ENCODE measurements around the gene STX1A. TPM values are rescaled to one million over a fixed set of nuclear protein-coding genes. Genes with fewer than 3 reads are reported as not detected.
"Not testable (repeated sequence)": the region's sequence is repeated elsewhere in the genome, so short reads cannot be mapped to it uniquely, and the experiment has no call there.

The STX1A gene
- polyA plus RNA-seq, 6 donors from 2014 or later, result 0.35 to 2.3 (median 0.84) TPM

GRCh38 chr7:73715648-73716317, 3.7 kb downstream of the STX1A start:
- peaks cover 23 to 77% (median 57%) of the 10 kb centered on the region in 3 donors for H3K27me3 Mint-ChIP-seq
- no peak overlapping the region for H3K4me3 Mint-ChIP-seq
- peaks cover 12 to 24% (median 21%) of the 10 kb centered on the region in 3 donors for H3K4me1 Mint-ChIP-seq
- no peak for DNase-seq
- H3K36me3 Mint-ChIP-seq, result no peaks in the 10 kb centered on the region
- H3K9me3 Mint-ChIP-seq, result no peaks in the 10 kb centered on the region
- H3K27ac Mint-ChIP-seq, result no peak overlapping the region
- no peak for ATAC-seq (ENCODE audit: low read depth in 2 of 2)

DNA sequence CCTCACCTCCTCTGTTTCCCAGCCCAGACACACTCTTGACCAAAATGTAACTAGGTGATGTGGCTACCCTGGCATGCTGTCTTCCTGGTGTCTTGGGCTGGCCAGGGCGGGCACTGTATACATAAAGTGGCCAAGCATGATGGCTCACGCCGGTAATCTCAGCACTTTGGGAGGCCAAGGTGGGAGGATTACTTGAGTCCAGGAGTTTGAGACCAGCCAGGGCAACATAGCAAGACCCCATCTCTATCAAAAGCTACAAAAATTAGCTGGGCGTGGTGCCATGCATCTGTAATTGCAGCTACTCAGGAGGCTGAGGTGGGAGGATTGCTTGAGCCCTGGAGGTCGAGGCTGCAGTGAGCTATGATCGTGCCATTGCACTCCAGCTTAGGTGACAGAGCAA, 6.2 kb downstream of the STX1A start:
- not testable (repeated sequence) for H3K9me3 Mint-ChIP-seq; H3K27ac Mint-ChIP-seq; DNase-seq; ATAC-seq (ENCODE audit: low read depth in 2 of 2); H3K36me3 Mint-ChIP-seq; H3K4me3 Mint-ChIP-seq
- Mint-ChIP-seq H3K4me1 (peaks cover 9 to 16% (median 9%) of the 10 kb centered on the region in 3 donors), H3K27me3 (peaks cover 23 to 69% (median 49%) of the 10 kb centered on the region in 3 donors)

GRCh38 chr7:73712773-73713172, 6.7 kb downstream of the STX1A start:
- H3K36me3 Mint-ChIP-seq, result no peaks in the 10 kb centered on the region
- H3K9me3 Mint-ChIP-seq, result no peaks in the 10 kb centered on the region
- no peak overlapping the region for H3K4me3 Mint-ChIP-seq
- DNase-seq (no peak), ATAC-seq (ENCODE audit: low read depth in 2 of 2) (no peak)
- peaks cover 18 to 63% (median 43%) of the 10 kb centered on the region in 3 donors for H3K27me3 Mint-ChIP-seq
- H3K27ac Mint-ChIP-seq, result peak overlapping the region in 1 of 6 donors; percentile 69
- peaks cover 3 to 11% (median 5%) of the 10 kb centered on the region in 3 donors for H3K4me1 Mint-ChIP-seq

- H3K4me3 Mint-ChIP-seq, result peak overlapping the region in 1 of 8 donors; percentile 27
- H3K27ac Mint-ChIP-seq, result no peak overlapping the region
- H3K27me3 Mint-ChIP-seq, result peaks cover 10 to 48% (median 31%) of the 10 kb centered on the region in 3 donors
- ATAC-seq (ENCODE audit: low read depth in 2 of 2) (no peak), DNase-seq (no peak)
- no peaks in the 10 kb centered on the region for H3K9me3 Mint-ChIP-seq
- H3K4me1 Mint-ChIP-seq, result peaks cover 8 to 20% (median 19%) of the 10 kb centered on the region in 3 donors
- H3K36me3 Mint-ChIP-seq, result no peaks in the 10 kb centered on the region
These were observed 10.4 kb downstream of the STX1A start for GRCh38 chr7:73708961-73709549.

DNA sequence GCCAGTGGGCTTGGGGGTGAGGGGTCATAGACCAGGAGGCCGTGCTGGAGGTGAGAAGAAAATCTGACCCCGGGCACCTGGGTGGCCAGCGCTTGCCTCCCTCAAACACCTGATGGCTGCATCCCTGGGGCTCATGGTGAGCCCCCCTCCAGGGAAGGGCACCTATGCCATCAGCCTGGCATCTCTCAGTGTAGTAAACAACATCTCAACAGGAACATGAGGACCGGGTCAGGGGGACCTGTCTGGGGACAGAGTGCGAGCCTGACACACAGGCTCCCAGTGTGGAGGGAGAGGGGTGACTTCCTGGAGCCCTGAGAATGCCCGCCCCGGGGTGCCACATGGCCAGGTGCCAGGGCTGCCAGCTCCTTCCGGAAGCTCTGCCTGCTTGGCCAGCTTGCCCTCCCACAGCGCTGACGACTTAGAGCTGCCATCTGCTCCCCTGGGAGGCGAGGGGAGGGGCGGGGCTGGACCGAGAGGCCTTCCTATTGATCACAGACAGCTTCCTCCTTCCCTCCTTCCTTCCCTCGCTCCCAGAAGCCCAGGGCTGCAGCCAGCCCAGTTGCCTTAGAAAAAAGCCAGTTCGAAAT, 12.3 kb downstream of the STX1A start:
- Mint-ChIP-seq H3K4me1 (peaks cover 10 to 28% (median 26%) of the 10 kb centered on the region in 3 donors), H3K27me3 (peaks cover 9 to 41% (median 26%) of the 10 kb centered on the region in 3 donors), H3K4me3 (peak overlapping the region in 6 of 8 donors; percentile 32 to 54 (median 44)), H3K27ac (peak overlapping the region in 2 of 6 donors; percentile 30 to 76), H3K9me3 (no peaks in the 10 kb centered on the region), H3K36me3 (peaks cover 0 to 3% of the 10 kb centered on the region in 2 donors)
- DNase-seq (peak; percentile 48), ATAC-seq (ENCODE audit: low read depth in 2 of 2) (peak; percentile 65 to 71)

DNA sequence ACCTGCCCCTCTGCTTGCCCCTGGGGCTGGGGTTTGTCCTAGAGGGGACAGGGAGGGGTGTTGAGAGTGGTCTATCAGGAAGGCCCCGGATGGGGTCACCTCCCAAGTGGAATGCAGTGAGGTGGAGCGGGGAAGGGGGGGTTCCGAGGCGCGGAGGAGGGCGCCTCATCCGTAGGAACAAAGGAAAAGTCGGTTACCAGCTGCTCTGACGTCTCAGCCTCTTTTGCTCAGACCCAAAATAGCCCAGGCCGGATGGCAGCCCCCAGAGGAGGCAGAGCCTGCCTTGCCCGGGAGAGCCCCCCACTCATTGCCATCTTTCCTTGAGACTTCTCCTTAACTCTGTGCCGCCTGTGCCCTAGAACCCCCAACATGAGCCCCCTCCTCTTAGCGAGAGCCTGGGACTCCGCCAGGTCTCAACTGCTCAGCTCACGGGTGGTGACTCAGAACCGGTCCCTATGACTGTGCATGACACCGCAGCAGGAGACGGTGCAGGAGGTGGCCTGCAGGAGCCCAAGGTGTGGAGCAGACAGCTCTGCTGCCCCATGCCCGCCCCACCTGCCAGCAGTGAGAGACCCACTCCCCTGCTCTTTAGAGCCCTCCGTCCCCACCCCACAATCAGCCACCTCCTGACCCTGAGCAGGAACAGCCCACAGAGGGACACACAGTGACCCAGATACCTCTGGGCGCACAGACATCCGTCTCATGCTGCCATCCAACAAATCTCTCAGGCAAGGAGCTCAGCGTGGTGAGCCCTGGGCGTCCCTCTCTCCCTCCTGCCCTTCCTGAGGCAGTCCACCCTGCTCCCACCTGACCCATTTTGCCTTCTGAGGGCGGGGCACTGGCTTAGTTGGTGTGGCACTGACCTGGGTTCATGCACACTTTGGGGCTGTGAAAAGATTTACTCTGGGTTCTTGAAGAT, 13.1 kb downstream of the STX1A start:
- Mint-ChIP-seq H3K27ac (peak overlapping the region in 2 of 6 donors; percentile 47 to 56), H3K4me1 (peaks cover 10 to 36% (median 30%) of the 10 kb centered on the region in 3 donors), H3K36me3 (peaks cover 4 to 9% of the 10 kb centered on the region in 2 donors), H3K4me3 (peak overlapping the region in 2 of 8 donors; percentile 16 to 40), H3K9me3 (no peaks in the 10 kb centered on the region), H3K27me3 (peaks cover 11 to 41% (median 26%) of the 10 kb centered on the region in 3 donors)
- ATAC-seq (ENCODE audit: low read depth in 2 of 2), result no peak
- DNase-seq, result no peak

DNA sequence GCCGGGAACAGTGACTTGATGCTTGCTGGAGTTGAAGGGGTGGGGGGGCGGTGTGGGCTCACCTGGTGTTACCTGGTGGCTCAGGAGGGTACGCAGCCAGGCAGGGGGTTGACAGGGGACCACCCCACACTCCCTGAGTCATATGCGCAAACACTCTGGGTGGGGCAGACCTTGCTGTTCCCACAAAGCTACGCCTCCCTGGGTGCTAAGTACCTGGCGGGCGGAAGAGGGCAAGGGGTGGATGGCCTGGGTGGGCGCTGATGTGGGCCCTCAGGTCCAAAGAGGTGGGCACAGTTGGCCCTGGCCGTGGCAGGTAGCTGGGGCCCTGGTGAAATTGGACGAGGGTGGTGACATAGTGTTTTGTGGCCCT, 13.9 kb downstream of the STX1A start:
- ATAC-seq (ENCODE audit: low read depth in 2 of 2) (no peak), DNase-seq (no peak)
- Mint-ChIP-seq H3K27me3 (peaks cover 11 to 34% (median 27%) of the 10 kb centered on the region in 3 donors), H3K4me3 (peak overlapping the region in 2 of 8 donors; percentile 15 to 54), H3K36me3 (peaks cover 4 to 9% of the 10 kb centered on the region in 2 donors), H3K9me3 (no peaks in the 10 kb centered on the region), H3K27ac (no peak overlapping the region), H3K4me1 (peaks cover 10 to 36% (median 30%) of the 10 kb centered on the region in 3 donors)

DNA sequence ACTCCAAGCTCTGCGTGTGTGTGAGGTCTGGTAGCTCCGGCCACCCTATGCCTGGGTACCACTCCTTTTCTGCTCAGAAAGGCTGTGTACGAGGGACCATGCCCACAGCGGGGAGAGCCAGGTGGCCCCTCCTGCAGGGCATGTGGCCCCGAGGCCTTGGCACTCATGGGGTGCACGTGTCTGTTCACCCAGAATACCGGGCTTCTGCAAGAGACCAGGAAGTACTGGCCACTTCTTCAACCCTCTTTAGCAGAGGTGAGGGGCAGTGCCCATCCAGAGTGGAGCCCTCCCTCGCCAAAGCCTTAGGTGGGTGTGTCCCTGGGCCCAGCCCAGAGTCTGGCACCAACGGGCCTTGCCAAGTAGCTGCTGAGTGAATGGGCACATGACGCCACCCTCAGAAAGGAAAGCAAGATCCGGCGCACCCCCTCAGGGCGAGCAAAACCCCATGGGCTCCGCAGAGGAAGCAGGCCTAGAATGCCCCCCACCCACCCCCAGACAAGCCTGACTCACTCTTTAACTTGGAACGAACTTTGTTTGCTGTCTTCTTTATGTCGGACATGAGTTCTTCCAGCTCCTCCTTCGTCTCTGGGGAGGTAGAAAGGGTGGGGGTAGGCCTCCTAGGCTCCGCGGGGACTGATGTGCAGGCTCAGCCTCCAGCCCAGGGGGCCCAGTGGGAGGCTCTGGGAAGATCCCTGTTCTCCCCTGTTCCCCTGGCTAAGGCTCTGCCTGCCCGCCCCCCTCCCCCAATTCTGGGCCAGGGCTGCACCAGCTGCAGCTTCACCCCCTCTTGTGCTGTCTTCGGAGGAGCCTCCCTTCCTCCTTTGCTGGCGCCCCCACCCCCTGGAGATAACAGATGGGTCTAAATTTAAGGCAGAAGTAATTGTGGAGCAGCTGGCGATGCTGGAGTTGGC, 14.6 kb downstream of the STX1A start:
- Mint-ChIP-seq H3K36me3 (peaks cover 4 to 9% of the 10 kb centered on the region in 2 donors), H3K4me3 (peak overlapping the region in 6 of 8 donors; percentile 33 to 56 (median 51)), H3K4me1 (peaks cover 10 to 36% (median 30%) of the 10 kb centered on the region in 3 donors), H3K27me3 (peaks cover 11 to 33% (median 27%) of the 10 kb centered on the region in 3 donors), H3K9me3 (no peaks in the 10 kb centered on the region), H3K27ac (no peak overlapping the region)
- no peak for DNase-seq
- no peak for ATAC-seq (ENCODE audit: low read depth in 2 of 2)

GRCh38 chr7:73703757-73704639, 15.5 kb downstream of the STX1A start:
- Mint-ChIP-seq H3K9me3 (no peaks in the 10 kb centered on the region), H3K4me1 (peaks cover 10 to 36% (median 30%) of the 10 kb centered on the region in 3 donors), H3K27me3 (peaks cover 11 to 33% (median 27%) of the 10 kb centered on the region in 3 donors), H3K27ac (peak overlapping the region in 1 of 6 donors; percentile 42), H3K36me3 (peaks cover 4 to 9% of the 10 kb centered on the region in 2 donors), H3K4me3 (peak overlapping the region in 7 of 8 donors; percentile 20 to 80 (median 56))
- ATAC-seq (ENCODE audit: low read depth in 2 of 2) (peak; percentile 66 to 67), DNase-seq (peak; percentile 23)

- ATAC-seq (ENCODE audit: low read depth in 2 of 2), result no peak
- Mint-ChIP-seq H3K27ac (no peak overlapping the region), H3K36me3 (peaks cover 9% of the 10 kb centered on the region in 2 donors), H3K4me1 (peaks cover 7 to 36% (median 28%) of the 10 kb centered on the region in 3 donors), H3K4me3 (peak overlapping the region; percentile 35 to 69 (median 56)), H3K9me3 (no peaks in the 10 kb centered on the region), H3K27me3 (peaks cover 11 to 33% (median 27%) of the 10 kb centered on the region in 3 donors)
- DNase-seq, result no peak
These were observed 16.2 kb downstream of the STX1A start for GRCh38 chr7:73703225-73703624.

- Mint-ChIP-seq H3K4me1 (peaks cover 7 to 35% (median 28%) of the 10 kb centered on the region in 3 donors), H3K9me3 (no peaks in the 10 kb centered on the region), H3K27me3 (peaks cover 11 to 33% (median 27%) of the 10 kb centered on the region in 3 donors), H3K4me3 (peak overlapping the region in 3 of 8 donors; percentile 36 to 61 (median 51)), H3K27ac (peak overlapping the region in 1 of 6 donors; percentile 26), H3K36me3 (peaks cover 9% of the 10 kb centered on the region in 2 donors)
- ATAC-seq (ENCODE audit: low read depth in 2 of 2) (no peak), DNase-seq (no peak)
These were observed 16.8 kb downstream of the STX1A start for GRCh38 chr7:73702665-73703064.

Measured in naive B cell (primary cell).